ENCODE results near the gene MLC1.
A peak's percentile ranks its signal among the peaks of the same experiment; 100 is the strongest.

Gene MLC1

DNA sequence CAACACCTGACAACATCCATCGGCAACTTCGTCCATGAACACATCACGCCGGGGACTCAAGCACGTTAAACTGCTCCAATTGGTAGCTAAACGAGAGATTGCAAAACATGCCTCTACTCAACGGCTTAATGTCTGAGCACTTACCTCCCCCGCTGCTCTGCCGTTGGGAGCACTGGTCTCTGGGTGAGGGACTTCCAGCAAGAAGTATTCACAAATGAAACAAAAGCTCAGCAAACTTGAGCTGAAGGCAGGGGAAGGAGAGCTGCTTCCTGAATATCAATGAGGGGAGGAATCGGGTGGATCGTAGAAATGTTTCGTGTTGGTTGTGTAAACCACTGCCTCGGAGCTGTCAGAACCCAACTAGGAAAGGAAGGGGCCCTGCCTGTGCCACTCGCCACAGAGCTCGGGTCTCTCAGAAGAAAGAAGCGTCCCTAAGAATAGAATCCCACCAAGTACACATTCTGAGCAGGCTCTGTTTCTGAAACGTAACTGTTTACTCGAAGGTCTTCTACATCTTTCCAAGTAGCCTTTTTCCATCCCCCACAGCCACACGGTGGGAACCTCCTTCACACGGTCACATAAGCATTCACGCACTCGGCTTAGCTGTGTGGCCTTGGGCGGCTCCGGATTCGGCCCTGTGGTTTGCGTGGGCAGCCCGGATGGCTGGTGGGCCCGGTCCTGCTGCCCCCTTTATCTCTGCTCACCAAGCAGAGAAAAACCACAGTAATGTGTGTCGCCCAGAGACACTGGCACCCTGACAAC is at the start of gene MLC1:
MLC1 (minus strand) TSS at position 216 of the 762 bp plus-strand sequence. CDS start 524 bp downstream, outside the sequence.
- DNase-seq, result no peak

DNA sequence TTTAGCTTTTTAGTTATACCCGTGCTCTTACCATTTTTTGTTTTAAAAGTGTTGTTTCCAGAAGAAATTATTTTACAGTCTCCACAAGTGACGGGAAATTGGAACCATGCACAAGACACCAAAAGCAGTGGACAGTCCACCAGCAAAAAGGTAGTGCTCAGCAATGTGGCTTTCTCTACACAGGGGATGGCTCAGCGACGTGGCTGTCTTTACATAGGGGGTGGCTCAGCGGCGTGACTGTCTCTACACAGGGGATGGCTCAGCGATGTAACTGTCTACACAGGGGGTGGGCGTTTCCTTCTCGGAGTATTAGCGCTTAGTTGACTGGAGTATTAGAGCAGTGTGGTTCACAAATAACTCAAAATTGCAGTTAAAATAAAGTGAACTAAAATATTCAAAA is 49.3 kb upstream of the MLC1 start:
- DNase-seq, result no peak

DNA sequence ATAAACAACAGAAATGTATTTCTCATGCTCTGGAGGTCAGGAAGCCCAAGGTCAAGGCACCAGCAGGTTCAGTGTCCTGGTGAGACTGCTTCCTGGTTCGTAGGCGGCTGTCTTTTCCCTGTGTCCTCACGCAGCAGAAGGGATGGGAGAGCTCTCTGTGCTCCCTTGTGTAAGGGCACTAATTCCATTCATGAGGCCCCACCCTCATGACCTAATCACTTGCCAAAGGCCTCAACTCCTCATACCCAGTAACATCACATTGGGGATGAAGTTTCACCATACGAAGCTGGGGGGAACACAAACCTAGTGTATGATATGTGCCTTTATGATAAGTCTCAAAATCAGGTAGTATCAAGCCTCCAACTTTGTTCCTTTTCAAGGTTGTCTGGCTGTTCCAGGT is 46.7 kb upstream of the MLC1 start:
- no peak for DNase-seq

DNA sequence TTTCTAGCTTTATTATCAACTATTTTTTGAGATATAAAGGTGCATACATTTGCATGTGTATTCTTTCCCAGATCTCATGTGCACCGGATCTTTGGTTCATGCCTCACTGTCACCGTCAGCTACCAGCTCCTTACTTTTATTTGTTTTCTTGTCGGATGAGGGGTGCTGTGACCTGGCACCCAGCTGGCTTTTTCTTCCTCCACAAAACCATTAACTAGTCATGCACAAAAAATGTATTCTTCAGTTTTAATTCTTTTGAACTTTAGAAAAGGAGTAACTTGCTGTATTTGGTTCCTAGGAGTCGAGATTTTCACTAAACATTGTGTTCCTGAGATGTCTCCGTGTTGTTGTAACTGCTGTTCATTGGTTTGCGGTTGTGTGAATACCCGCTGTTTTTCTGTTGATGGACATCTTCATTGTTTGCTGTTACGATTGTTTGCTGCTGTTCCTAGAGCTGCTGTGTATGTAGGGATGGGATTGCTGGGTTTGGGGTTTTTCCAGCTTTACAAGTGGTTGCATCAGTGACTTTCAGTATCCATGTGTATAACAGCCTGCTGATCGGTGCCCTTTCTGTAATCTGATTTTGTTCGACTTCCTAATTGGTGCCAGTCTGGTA is 44.0 kb upstream of the MLC1 start:
- DNase-seq, result peak; percentile 31

DNA sequence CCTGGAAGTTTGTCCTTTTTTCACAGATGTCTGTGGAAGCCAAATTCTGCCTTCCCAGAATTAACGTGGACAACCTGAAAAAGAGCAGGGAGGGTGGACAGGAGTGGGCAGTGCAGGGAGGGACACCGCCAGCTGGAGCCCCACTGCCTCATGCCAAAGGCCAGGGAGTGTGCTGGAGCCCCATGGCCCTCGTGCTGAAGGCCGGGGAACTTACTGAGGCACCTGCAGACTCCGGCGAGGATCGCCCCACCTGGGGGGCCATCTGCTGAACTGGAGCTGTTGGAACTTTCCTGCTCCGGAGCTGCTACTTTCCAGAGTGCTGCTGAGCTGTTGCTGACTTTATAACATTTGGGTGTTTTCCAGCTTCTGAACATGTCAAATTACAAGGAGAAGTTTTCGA is 39.8 kb upstream of the MLC1 start:
- DNase-seq, result no peak

DNA sequence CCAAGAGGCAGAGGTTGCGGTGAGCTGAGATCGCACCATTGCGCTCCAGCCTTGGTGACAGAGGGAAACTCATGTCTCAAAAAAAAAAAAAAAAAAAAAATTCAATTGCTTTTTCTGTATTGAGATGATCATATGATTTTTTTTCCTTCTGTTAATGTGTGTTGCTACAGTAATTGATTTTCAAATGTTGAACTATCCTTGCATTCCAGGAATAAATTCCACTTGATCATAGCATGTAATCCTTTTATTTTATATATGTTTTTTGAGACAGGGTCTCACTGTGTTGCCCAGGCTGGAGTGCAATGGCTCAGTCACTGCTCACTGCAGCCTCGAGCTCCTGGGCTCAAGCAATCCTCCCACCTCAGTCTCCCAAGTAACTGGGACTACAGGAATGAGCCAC is 37.9 kb upstream of the MLC1 start:
- DNase-seq, result no peak

DNA sequence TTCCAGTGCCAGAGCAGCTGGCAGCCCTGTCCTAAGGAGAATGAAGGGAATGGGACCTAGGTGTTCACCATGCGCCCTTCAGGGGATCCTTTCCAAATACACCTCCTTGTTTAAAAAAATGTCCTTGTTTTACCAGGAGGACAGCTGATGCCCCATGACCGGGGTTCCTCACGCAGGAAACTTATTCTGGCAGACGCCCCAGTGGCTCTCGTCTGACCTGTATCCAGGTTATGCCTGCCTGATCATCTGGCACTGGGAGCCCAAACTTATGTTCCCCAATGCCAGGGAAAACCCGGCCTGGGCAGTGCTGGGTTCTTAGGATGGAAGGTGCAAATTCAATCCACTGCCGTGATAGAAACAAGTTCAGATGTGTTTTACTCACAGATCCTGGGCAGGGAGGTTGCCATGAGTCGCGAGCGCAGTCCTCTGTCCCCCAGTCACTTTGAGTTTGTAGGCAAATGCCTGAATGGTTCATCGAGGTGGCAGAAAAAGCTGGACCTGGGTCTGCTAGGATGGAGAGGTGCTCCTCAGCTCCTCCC is 36.0 kb upstream of the MLC1 start:
- DNase-seq, result no peak

DNA sequence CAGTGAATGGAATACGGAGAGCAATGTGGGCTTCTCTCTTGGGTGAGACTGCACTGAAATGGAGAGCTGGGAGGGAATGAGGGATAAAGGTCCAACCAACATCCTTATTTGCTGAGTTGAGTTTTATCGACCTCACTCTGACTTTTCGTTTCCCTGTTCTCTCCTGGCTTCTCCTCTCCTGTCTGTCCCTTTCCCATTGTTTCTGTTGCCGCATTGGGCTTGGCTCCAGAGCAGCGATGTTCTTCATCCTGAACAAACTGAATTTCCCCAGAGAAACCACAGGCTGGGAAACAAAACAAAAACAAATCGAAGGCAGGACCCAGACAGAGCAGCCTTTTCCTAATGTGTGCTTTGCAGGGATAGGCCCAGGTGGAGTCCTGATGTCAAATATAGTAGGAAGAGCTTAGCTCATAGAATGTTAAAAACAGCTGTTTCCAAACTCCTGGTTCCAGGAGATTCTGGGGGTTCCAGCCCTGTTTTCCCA is 34.6 kb upstream of the MLC1 start:
- no peak for DNase-seq

DNA sequence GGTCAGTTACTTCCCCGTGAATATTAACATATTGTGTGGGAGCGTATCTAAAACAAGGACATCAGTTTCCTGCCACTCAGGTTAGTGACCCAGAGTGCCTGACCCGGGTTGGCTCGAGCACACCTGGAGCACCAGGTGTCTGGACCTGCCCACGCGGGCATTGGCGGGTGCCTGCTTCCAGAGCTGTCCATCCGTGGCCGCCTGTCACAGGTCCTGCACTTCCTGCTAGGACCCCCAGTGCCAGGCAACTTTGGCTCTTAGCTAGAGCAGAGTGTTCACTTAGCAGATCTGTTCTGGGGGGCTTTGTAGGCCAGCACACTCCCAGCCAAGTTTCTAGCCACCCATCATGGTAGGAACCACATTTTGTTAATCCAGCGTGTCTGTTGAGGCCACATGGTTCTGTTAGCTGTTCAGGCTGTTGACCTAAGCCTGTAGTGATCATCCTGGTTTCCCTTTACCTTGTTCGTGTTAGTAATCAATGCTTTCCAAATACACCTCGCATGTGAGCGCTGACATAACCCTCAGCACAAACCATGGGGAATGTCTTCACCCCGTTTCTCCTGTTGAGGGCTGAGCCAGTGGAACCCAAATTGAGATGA is 34.0 kb upstream of the MLC1 start:
- no peak for DNase-seq

DNA sequence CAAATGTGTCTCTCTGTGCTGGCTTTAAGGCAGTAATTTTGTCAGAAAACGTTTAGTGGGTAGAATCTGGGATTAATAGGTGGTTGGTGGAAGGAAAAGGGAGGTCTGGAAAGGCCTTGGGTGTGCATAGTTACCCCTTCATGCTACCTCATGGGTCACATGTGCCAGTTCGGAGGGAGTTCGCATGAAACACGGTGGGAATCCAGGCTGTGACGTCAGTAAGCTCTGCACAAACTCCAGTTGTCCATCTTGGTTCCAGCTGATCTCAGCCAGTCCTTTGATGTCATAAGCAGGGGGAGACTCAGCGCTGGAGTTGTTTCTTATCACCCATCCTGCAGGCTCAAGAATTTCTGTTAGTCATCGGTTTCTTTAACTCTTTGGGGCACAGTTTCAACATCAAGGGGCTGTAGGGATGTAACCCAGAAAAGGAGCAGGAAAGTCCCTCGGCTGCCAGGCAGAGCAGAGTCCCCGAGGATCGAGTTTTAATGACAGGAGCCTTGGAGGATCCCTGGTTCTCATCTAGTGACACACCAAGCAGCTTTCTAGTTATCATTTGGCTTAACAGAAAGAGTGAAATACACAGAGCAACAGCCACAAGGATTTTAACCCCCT is 33.4 kb upstream of the MLC1 start:
- DNase-seq, result peak; percentile 86

DNA sequence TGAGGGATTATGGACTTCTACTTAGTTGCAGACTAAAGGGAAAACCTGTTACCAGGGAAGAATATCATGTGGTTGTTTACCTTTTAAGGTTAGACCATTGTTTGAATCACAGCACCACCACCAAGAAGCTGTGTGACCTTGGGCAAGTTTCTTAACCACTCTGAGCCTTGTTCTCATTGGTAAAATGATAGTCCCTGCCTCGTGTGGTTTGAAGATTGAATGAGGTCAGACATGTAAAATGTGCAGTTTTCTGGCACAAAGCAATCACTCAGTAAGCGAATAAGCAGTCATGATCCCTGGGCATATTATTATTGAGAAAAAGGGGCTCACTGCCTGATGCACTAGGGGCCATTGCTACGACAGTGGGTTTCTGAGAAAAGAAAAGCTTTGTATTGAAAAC is 32.9 kb upstream of the MLC1 start:
- DNase-seq, result peak; percentile 10

DNA sequence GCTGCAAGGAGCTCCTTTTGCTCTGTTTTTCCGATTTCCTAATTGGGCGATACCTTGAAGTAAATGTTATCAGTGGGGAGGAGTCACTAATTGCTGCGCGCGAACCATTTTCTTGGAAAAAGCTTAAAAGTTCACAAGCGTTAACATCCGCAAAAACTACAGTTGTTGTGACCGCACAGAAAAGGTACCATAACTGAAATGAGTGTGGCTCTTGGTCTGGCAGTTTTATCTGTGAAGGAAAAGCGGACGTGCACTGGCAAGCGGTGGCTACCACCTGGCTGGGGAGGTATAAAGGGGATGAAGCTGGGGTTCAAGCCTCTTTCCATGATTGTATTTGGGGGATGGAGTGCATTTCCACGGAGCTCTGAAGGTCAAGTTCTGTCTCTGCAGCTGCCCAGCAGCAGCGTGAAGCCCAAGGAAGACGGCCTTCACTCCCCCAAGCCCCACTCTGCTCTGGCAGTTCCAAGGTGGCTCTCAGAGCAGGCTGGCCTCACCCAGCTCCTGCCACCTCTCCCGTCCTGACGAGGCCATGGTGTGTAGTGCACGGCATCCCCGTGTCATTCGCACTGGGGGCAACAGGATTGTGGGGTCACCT is 32.0 kb upstream of the MLC1 start:
- DNase-seq, result no peak

DNA sequence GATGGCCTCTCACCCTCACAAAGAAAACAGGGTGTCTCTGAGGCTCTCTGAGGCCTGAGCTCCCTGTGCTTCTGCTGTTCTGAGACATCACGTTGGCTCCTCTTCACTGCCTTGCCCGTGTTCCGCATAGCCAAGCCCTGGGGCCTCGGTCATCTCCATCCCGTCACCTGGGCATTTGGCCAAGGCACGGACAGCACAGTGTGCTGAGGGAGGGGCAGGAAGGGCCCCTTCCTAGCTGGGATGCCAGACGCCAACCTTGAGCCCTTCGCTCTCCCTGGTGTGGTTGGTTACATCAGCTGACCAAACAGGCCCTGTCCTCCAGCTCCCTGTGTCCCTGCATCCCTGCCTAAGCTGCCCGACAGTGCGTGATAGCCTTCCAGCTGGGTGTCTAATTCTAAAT is 30.5 kb upstream of the MLC1 start:
- DNase-seq, result no peak

DNA sequence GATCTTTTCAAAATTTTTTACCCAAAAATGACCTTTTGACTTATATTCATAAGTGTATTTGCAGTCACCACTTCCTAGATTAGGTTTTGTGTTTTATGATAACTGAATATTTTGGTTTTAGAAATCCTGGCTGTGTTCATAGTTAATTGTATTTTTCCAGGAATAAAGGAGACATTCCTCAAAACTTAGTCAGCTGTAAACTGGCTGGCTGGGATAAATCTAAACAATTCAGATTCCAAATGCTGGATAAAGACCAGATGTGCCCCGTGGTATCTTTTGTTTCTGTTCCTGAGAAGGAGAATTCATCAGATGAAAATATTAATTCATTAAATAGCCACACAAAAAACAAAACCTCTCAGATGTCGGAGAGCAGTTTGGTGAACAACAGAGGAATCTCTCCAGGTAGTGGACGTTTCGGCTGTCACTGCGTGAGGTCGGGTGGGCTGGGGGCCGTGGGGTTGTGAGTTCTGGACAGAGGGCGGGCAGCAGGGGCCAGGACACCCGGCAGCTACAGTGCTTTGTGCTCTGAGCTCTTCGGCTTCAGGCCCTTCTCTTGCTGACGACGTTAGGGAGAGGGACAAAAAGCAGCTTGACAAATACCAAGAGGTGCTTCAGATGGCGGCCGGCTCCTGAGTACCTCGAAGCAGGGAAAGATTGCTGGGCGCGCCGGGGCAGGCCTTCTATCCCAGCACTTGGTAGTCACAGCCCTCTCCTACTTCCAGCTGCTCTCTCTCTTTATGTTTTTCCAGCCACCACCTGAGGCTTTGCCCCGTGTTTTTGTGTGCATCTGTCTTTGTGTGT is 29.2 kb upstream of the MLC1 start:
- peak; percentile 84 for DNase-seq

DNA sequence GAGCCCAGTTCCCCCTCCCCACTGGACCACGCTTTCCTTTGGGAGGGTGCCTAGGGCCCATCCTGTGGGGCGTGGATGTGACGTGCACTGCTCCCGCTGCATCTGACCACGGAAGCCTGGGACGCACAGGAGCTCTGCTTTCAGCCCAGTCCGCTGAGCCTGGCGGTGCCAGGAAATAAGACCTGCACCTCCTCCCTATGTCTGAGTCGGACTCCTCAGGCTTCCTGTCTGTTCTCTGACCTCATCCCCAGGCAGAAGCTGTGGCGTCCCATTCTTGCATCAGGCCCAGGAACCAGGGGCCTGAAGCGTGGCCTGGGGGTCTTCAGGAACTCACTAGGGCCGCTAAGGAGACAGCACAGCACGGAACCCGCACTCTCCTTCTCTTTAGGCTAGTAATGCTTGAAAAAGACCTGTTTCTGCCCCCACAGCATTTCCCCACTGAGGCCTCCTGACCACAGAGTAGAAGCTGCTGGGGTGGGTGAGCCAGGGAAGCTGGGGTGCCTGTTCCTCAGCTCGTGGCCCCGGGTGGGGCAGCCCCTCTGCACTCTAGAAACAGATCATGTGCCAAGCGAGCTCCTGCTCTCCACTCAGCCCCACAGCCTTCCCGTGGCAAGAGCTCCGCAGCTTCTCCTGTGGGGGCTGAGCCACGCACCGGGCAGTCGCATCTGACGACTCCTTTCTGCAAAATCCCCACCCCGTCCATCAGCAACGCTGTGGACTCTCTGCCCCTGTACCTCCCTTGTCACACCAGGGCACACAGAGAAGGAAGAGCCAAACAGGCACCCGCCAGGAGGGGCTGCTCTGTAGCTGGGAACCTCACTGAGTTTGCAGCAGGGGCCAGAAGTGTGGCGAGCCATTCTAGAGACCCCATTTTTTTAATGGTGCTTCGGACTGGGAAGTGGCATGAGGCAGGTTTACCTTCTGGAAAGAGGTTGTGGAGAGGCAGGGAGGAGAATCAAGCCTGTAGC is 27.2 kb upstream of the MLC1 start:
- DNase-seq, result peak; percentile 86

DNA sequence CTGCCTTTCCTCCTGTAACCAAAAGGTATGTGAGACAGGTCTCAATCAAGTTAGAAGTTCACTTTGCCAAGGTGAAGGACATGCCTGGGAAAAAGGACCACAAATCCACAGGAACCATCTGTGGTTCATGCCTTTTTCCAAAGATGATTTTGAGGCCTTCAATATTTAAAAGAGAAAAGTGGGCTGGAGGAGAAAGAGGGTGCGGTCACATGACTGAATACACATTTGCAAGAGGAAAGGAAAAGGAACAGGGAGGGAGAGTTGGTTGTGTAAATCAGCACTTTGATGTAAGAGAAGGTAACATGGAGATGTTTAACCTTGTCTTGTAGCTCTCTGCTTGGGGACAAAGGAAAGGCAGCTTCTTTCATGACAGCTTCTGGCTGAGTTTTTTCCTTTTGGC is 25.8 kb upstream of the MLC1 start:
- DNase-seq, result no peak

DNA sequence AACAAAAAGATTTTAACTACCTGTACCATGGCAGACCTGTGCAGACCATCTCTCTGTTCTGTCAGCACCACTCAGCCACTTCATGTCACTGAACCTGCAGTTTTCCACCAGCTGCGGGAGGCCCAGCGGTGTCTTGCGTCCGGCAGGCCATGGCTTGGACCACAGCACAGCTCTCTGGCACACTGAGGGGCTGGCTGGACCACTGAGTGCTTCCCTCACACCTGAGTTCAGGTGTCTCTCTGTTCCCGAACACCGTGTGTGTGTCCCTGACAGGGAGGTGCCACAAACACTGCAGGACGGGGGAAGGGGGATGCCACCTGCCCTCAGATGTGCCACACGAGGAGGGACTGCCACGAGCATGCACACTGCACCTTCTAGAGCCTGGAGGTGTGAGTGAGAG is 22.3 kb upstream of the MLC1 start:
- no peak for DNase-seq

DNA sequence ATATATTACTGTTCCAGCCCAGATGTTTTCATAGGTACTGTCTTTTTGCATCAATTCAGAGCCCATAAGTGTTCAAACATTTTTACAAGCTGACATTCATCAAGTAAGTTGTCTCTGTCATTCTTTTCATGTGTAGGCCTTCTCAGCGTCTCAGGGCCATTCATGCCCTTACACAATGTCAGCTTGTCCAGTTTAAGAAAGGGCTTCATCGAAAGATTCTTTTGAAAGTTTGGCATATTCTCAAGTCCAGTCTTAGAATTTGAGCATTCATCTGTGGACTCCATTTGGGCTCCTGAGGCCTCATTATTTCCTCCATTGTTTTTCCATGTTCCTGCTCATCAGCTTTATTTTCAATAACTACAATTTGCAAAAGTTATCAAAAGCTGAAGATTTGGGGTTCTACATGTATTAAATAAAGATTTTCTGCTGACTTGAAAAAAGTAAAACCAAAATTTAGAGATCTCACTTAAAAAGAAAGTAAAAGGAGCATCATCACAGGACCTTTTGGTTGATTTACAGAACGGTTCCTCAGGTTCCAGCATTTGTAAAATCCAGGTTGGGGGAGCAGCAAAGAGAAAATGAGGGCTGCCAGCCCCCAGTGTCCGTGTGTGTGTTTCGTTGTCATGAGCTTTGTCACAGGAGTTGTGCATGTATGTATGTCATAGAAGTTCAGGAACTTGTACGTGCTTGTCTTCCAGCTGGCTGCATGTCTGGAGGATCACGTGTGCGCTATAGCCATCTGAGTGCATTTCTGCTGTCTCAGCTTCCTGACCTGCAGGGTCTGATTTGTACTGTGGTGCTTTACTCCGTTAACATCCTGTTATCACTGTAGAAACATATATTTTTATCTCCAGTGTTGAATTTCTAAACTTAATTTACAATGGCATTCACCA is 20.2 kb upstream of the MLC1 start:
- DNase-seq, result peak; percentile 59

DNA sequence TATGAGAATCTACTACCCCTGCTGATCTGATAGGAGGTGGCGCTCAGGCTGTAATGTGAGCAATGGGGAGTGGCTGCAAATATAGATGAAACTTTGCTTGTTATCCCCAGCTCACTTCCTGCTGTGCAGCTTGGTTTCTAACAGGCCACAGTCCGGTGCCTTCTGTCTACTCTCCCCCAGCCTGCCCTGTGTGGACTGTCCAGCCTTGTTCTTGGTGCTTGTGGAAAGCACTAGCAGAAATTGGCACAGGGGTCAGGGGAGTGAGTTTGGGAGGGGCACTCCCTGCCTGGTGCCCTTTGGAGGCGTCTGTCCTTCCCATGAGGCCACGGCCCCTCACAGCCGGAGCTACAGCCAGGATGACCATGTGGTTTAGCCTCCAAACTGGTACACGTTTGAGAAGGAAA is 18.9 kb upstream of the MLC1 start:
- no peak for DNase-seq

DNA sequence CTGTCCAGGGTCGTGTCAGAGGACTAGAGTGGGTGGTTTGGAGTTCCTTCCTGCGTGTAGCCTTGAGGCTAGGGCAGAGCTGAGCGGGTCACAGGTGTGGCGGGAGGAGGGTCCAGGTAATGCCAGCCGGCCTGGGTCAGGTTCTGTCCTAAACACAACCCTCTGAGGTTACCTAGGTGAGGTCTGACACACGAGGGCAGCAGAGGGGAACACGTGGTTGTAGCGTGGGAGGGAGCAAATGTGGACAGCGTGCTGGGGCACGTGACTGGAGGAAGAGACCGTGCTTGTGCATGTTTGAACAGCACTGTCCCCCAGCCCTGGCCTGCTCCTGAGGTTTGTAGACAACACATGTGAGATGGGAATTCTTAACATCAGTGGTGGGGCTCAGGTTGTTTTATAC is 17.7 kb upstream of the MLC1 start:
- no peak for DNase-seq

Data from fibroblast of skin of right quadriceps (primary cell).